ENCODE data around the gene FKBP5.

FKBP5 gene

GRCh38 chr6:35532126-35532525 lies 156.6 kb downstream of the FKBP5 start:
- DNase-seq = no peak

- DNase-seq = no peak
Observed at GRCh38 chr6:35524380-35525020, 164.2 kb downstream of the FKBP5 start.
